Medulla oblongata (tissue), 1 donor: ENCODE data around the gene PLEKHJ1.
A peak's percentile ranks its signal among the peaks of the same experiment; 100 is the strongest.

Experiments
- DNase-seq: peaks from one replicate; pipeline ENCODE4 v3.0.0-alpha.2; 2015; ENCODE audit errors: extremely low spot score

The PLEKHJ1 gene

DNA sequence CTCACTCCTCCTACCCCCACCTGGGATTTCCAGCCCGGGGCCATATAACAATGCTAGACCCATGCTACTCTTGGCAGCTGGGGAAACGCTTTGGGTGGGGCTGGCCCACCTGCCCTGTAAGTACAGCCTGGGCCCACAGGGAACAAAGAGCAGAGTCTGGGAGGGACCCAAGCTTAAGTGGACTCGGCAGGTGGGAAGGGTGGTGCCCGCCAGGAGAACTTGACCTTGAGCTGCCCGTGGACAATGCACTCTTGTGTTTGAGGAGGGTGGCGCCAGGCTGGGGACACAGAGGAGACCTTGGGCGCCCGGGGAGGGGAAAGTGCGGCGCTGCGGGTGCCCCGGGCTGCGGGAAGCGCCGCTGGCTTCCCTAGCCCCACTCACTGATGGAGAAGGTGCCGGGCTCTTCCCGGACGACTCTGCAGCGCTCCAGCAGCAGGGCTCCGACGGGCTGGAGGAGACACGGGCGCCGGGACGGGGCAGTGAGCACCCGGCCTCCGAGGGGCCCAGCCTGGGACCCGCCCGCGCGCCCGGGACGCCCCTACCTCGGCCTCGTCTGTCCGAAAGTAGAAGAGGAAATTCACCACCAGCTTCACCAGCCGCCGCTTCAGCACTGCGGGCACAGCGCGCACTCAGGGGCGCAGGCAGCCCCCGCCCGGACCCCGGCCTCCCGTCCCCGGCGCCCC is 607 bp downstream of the PLEKHJ1 start:
- no peak for DNase-seq

DNA sequence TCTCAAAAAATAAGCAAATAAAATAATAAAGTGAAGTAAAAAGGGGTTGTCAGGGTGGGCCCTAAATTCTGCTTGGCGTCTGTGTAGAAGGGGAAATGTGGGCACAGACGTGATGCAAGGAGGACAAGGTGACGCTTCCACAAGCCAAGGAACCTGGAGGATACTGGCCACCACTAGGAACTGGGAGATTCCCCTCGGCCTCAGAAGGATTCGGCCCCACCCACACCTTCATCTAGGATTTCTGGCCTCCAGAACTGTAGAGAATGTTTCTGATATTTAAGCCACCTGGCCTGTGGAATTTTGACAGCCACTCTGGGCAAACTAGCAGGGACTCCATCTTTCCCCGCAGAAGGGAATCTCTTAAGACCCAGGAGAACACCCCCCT is 1.1 kb downstream of the PLEKHJ1 start:
- no peak for DNase-seq

DNA sequence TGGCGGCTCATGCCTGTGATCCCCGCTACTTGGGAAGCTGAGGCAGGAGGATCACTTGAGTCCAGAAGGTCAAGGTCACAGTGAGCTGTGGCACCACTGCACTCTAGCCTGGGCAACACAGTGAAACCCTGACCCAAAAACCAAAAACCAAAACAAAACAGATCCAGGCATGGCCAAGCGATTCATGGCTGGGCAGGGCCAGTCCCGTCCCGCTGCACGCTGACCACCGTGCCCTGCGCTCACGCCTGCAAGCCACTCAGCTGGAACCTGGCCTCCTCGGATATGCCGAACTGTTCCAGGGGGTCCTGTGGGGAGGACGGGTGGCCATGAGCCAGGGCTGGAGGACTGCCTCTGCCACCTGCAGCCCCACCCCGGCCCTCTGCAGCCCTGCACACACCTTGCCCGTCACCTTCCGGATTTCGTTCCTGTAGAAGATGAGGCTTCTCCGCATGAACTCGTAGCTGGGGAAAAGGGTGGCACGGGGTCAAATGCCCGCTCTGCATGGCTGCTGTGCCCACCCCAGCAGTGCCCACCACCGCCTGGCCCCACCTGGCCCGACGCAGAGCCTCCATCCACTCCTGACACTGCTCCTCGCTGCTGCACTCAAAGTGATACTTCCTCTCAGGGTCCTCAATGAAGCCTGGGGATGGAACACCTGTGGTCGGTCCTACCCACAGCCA is 2.4 kb downstream of the PLEKHJ1 start:
- DNase-seq = no peak

DNA sequence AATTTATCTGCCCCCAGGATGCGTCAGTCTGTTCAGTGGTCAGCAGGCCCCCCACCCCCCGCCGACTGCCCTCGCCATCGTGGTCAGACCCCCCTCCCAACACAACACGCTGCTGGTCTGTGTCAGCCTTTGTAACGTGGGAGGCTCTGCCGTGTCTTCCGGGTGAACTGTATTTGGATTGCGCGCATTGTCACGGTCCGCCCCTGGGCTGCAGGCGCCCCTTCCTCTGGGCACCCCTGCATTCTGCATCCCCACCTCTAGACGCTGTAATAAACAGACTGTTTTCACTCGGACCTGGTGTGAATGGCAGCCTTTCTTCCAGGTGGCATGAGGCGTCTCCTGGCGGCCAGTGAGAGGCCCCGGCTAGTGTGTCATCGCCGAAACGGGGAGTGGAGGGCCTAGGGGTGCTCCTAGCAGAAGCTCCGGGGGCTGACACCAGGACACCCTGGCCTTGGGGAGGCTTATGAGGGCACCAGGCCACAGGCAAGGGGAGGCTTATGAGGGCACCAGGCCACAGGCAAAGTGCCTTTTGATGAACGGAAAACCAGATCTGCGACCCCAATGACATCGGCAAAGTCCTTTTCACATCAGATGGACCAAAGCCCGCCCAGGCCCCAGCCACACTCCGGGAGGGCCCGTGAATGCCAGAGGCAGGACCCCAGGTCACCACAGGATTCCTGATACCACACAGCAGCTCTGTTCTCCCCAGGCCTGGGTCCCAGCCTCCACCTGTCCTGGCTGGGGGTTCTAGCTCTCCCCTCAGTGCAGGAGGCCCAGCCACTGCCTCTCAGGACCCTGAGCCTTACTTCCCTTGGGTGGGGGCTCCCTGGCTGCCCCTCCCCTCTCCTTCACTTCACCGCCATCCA is 3.6 kb downstream of the PLEKHJ1 start:
- no peak for DNase-seq

DNA sequence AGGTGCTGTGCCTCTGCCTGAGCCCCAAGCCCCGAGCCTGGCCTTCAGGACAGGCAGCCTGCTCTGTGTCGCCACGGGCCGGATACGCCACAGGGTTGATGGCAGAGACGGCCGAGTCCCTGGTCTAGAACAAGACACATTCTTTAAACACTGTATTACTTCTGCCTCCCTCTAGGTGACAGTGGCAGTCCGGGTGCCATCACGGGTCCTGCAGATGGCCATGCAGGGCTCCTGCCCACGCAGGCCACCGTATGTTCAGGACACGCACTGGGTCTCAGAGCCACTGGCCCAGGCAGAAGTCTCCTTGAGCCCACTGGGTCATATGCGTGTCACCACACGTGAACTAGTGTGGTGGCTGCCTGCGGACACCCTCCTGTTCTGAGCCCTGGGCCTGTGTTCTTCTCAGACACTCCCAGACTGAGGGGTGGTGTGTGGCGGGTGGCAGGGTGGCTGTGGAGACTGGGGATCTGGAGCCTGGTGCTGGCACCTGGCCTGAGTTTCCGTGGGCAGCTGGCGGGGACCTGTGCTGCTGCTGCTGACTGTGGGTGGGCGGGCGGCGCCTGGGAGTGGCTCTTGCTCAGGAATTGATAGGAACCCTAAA is 4.4 kb downstream of the PLEKHJ1 start:
- DNase-seq = no peak

DNA sequence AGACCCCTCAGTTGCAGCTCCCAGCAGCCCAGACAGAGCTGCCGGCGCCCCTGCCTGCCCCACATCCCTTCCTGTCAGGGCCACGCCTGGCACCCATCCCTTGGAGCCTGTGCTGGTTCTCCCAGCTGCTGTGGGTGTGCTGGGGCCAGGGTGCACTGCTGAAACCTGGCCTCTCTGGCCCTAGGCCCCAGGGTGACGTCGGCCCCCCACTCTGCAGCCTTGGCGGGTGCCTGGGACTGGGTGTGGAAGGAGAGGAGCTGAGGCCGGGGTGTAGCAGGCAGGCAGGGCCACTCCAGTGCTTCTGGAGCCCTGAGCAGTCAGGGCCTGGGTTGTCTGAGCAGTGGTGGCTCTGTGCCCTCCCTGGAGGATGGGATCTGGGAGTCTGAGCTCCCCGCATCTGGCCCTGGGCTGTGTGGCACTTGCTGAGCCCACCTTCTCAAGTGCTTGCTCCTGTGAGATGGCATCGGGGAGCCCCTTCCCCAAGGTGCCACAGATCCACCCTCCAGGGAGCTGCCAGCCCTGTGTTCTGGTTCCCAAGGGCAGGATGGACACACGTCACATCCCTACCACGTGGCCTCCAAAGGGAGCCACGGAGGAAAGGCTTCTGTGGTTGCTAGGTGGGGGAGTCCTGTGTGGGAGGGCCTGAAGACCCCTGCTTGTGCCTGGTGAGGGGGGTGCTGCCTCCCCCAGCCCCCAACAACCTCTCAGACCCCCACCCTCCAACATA is 5.2 kb downstream of the PLEKHJ1 start:
- no peak for DNase-seq

DNA sequence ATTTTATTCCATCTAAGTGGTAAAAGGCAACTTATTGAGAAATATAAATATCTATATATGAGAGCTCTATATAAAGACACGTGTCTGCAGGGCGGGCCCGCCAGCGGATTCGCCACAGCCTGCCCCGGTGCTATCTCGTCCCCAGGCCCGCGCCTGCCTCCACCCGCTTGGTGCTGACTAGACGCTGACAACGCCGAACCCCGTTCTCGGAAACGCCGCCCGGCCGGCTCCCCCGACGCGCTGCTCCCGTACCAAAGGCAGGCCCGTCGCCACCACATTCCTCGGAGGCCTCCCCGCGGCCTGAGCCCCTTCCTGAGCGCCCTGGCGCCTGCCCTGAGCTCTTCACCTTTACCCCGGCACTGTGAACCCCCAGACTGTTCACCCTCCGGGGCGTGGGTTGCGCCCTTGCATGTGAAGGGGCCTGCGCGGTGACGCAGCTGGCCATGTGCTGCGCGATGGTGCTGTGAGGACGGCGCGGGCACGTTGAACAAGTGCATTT is 6.0 kb downstream of the PLEKHJ1 start:
- DNase-seq = no peak

DNA sequence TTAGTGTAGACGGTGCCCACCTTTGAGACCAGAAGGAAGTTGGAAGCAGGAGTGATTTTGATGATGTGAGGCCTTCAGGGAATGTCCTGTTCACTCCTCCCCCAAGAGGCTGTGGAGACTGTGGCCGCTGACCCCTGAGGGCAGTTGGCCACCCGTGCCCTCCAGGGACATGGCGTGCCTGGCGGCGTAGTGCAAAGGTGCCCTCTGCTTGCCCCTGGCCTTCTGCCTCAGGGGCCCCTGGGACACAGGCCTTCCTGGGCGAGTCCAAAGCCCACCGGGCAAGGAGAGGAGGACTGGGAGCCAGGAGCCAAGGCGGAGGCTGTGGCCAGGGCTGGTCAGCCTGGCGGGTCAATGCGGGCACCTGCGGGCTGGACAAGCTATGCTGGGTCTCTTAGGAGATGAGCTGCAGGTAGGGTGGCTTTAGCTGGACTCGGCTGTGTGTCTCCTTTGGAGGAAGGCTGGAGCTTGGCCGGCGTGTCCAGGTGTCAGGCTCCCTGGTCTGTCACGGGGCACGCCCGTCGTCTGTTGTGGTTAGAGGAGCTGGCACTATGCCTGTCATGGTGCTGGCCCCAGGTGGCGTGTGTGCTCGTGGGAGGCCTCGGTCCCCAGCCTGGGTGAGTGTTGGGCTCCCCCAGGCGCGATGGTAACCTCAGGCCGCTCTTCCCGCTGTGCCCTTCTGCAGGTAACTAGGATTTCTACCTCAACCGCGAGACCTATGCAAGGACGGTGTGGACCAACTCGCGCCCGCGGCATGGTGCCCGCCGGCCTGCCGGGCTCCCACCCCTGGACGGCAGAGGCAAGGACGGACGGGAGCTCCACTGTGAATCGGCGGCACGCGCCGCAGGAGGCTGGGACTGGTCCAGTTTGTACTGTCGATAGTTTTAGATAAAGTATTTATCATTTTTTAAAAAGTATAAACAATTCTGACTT is 6.8 kb downstream of the PLEKHJ1 start:
- DNase-seq = no peak

DNA sequence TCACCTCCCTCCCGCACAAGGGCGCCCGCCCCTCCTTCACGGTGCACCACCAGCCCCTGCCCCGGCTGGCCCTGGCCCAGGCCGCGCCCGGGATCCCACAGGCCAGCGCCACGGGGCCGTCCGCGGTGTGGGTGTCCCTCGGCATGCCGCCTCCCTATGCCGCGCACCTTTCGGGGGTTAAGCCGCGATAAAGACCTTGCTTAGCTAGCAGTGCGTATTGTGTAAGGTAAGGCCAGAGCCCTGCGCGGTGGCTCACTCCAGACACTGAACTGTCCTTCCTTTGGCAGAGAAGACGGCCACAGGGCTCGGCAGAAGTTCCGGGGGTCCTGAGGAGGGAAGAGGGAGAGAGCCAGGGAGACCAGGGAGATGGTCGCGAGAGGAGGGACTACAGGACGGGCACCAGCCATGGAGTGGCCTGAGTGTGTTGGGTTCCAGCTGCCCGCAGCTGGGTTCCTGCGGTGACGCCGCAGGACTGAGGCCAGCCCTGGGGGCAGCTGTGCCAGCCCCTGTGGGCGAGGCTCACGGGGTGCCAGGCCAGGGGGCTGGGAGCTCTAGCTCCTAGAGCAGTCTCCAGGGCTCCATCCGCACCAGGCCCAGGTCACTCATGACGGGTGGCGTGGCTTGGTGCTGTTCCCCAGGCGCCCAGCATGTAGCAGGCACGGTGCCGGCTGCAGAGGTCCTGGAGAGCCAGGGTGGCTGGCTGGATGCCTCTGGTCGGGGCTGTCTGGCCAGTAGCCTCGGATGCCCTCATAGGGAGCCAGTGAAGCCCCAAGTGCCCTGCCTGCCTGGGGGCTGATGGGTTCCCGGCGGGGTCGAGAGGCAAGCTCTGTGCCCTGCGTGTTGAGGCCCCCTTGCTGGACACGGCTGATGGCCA is 7.7 kb downstream of the PLEKHJ1 start:
- DNase-seq = no peak

DNA sequence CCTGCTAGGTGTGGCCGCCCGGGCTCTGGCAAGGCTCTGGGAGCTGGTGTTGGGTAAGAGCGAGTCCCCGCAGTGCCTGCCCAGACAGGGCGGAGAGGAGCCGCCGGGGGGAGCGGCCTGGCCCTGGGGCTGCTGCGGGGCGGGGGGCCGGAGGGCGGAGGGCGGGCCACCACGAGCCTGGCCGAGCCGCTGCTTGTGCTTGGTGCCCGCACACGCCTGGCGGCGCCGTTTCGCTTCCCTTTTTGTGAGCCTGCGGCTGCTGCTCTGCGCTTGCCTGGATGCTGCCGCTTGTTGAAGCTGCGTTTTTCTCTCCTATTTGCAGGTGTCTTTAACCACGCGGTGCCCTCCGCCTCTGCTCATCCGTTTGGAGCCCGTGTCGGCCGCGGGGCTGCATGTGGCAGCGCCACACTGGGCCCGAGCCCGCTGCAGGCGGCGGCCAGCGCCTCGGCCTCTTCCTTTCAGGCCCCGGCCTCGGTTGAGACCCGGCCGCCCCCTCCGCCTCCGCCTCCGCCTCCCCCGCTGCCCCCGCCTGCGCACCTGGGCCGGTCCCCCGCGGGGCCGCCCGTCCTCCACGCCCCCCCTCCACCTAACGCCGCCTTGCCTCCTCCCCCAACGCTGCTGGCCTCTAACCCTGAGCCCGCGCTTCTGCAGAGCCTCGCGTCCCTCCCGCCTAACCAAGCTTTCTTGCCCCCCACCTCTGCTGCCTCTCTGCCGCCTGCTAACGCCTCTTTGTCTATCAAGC is 8.5 kb downstream of the PLEKHJ1 start:
- peak; percentile 35 for DNase-seq

DNA sequence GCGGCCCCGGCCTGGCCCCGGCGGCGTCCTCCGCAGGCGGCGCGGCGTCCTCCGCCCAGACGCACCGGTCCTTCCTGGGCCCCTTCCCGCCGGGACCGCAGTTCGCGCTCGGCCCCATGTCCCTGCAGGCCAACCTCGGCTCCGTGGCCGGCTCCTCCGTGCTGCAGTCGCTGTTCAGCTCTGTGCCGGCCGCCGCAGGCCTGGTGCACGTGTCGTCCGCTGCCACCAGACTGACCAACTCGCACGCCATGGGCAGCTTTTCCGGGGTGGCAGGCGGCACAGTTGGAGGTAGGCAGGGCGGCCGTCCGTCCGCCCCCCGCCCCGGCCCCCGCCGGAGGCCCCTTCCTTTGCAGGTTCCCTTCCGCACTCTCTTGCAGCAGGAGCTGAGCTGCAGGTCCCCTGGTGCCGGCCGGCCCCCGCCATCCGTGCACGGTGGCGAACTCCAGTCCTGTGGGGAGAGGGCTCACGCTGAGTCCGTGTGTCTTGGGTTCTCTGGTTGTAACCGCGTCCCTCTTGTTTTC is 9.2 kb downstream of the PLEKHJ1 start:
- no peak for DNase-seq

DNA sequence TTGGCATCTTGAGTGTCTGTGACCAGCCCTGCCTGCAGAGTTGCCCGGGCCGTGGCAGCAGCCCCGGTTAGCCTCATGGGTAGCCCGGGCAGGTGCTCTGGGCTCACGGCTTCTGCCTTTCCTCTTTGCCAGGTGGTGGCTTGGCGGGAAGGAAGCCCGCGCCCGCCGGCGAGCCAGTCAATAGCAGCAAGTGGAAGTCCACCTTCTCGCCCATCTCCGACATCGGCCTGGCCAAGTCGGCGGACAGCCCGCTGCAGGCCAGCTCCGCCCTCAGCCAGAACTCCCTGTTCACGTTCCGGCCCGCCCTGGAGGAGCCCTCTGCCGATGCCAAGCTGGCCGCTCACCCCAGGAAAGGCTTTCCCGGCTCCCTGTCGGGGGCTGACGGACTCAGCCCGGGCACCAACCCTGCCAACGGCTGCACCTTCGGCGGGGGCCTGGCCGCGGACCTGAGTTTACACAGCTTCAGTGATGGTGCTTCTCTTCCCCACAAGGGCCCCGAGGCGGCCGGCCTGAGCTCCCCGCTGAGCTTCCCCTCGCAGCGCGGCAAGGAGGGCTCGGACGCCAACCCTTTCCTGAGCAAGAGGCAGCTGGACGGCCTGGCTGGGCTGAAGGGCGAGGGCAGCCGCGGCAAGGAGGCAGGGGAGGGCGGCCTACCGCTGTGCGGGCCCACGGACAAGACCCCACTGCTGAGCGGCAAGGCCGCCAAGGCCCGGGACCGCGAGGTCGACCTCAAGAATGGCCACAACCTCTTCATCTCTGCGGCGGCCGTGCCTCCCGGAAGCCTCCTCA is 9.9 kb downstream of the PLEKHJ1 start:
- no peak for DNase-seq

DNA sequence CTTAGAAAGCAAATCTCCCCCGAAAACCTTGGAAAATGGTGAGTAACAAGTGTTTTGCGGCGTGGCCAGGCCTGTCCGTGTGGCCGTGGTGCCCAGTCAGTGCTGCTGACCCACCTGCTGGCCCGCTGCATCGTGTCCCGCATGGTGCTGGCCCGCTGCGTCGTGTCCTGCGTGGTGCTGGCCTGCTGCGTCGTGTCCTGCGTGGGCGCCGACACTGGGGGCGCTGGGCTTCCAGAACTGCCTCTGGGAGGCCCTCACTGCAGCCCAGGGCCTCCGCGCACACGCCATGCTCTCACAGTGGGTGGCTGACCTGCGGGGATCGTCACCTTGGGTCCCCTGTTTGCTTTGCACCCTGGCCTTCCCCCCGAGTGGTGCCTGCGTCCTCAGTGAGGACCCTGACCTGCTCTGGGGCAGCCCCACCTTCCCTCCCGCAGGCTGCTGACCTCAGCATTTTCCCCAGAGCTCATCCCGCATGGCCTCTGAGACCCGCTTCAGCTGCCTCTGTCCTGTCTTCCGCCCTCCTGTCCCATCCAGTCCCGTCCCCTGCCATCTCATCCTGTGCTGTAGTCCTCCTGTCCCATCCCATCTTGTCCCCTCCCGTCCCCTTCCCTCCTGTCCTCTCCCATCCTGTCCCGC is 10.6 kb downstream of the PLEKHJ1 start:
- no peak for DNase-seq

DNA sequence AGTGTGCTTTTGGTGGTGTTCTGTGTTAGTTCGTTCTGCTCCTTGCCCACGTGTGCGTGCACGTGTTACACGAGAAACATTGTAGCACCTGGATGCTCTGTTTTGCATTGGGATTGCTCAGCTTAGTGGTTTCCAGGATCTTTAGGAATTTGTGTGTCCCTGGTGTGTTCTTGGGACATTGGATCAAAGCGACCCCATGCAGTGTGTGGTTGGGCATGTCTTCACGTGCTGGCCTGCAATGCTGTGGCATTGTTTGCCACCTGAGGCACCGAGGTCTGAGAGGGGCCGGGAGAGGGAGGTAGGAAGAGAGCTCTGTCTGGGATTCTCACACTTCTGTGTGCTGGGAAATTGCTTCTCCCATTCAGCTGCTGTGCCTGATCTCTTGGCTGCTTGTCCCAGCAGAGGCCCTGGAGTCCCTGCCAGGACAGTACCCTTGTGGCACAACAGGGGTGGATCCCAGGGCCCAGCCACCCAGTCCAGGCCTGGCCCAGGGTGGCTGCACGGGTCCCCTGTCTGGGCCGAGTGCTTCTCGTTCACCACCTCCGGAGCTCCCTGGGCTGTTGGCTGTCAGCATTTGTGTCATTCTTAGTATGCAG is 11.3 kb downstream of the PLEKHJ1 start:
- DNase-seq = no peak

DNA sequence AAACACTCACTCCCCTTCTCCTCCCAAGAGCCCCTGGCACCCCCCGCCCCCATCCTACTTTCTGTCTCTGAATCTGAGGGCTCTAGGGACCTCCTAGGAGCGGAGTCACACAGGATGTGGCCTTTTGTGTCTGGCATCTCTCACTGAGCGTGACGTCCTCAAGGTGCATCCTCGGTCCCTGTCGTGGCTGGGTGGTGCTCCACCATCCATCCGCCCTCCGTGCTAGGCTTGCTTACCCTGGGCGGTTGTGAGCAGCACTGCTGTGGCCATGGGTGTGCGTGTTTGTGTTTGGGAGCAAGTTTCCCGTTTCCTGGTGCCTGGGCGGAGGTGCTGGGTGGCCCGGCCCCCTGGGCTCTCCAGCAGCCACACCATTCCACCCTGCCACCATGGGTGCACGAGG is 12.2 kb downstream of the PLEKHJ1 start:
- DNase-seq = no peak

DNA sequence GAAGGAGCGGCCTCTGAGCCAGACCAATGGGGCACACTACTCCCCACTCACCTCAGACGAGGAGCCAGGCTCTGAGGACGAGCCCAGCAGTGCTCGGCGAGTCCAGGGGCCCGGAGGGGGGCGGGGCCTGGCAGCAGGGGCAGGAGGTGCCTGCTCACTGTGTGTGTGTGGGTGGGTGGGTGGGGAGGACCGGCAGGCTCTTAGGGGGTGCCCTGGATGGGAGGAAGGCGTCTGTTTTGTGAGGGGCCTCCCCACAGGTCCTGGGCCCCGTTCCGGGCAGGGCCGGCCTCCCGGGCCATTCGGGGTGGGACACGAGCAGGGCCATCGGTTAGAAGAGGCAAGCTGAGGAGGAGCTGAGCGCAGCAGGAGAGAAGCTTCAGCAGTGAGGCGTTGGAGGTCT is 12.7 kb downstream of the PLEKHJ1 start:
- DNase-seq = no peak

DNA sequence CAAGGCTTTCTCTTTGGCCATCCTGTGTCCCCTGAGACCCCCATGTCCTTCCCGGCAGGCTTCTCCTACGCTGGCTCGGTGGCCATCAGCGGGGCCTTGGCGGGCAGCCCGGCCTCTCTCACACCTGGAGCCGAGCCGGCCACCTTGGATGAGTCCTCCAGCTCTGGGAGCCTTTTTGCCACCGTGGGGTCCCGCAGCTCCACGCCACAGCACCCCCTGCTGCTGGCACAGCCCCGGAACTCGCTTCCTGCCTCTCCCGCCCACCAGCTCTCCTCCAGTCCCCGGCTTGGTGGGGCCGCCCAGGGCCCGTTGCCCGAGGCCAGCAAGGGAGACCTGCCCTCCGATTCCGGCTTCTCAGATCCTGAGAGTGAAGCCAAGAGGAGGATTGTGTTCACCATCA is 14.2 kb downstream of the PLEKHJ1 start:
- DNase-seq = no peak
